Measurements from ENCODE around the gene RAB3GAP1.
"Not testable (repeated sequence)": the region's sequence is repeated elsewhere in the genome, so short reads cannot be mapped to it uniquely, and the experiment has no call there.

Gene RAB3GAP1

GRCh38 chr2:135099802-135100483, 47.9 kb downstream of the RAB3GAP1 start:
- H3K27me3 ChIP-seq (ENCODE audit: insufficient read depth, low read length, poor library complexity), result no peaks in the 10 kb centered on the region

DNA sequence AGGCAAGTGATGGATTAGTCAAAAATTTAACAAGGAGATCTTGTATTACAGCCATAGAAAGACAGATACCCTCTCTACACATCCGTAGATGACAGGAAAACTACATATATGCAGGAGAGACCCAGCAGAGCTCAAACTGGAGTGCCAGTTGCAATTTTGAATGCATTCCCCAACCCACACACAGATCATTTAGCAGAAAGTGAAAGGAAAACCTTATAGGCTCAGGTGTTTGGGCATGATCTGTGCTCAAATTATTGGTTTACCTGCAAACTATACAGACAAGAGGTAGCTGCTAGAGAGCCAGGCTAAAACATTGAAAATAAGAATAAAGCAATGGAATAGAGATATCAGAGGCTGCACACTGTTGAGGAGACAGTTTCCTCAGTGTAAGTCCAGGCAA, 51.8 kb downstream of the RAB3GAP1 start:
- no peaks in the 10 kb centered on the region for H3K36me3 ChIP-seq (ENCODE audit: control insufficient read depth, insufficient read depth, low read length)
- no peak overlapping the region for H3K56ac ChIP-seq (ENCODE audit: low read length)
- no peaks in the 10 kb centered on the region for H3K27me3 ChIP-seq (ENCODE audit: insufficient read depth, low read length, poor library complexity)
- WGBS (ENCODE audit: extremely low coverage, insufficient coverage, low lambda C conversion rate), result no CpG with 5 or more reads among the region's 1 CpG
- no peak overlapping the region for H4K8ac ChIP-seq (ENCODE audit: low read depth, low read length)
- no peak overlapping the region for H3K27ac ChIP-seq (ENCODE audit: low read depth, low read length)
- no peak overlapping the region for H3K9ac ChIP-seq (ENCODE audit: low read length)
- no peak overlapping the region for H2BK120ac ChIP-seq (ENCODE audit: low read depth, low read length)
- H2BK15ac ChIP-seq (replicated peaks; ENCODE audit: low read depth), result no peak overlapping the region
- no peak overlapping the region for H3K4ac ChIP-seq (ENCODE audit: low read depth, low read length)
- DNase-seq, result no peak
- H3K4me1 ChIP-seq (ENCODE audit: control insufficient read depth, low read depth, low read length), result no peaks in the 10 kb centered on the region
- H3K79me2 ChIP-seq (ENCODE audit: control insufficient read depth, insufficient read depth, low read length), result no peaks in the 10 kb centered on the region
- peaks cover 1% of the 10 kb centered on the region for H3K79me1 ChIP-seq (ENCODE audit: low read length)
- H2AK5ac ChIP-seq (ENCODE audit: low read length), result no peak overlapping the region
- no peak overlapping the region for H2BK5ac ChIP-seq (ENCODE audit: low read length)
- no peak overlapping the region for H3K4me2 ChIP-seq (ENCODE audit: low read length)
- H3K4me3 ChIP-seq (ENCODE audit: low read length), result no peak overlapping the region
- H3K18ac ChIP-seq (ENCODE audit: low read length), result no peak overlapping the region
- no peak overlapping the region for H4K5ac ChIP-seq (ENCODE audit: low read length)
- H3K23ac ChIP-seq (ENCODE audit: low read length), result no peak overlapping the region

More at GRCh38 chr2:135099802-135100483, 47.9 kb downstream of the RAB3GAP1 start:
- H4K8ac ChIP-seq (ENCODE audit: low read depth, low read length), result no peak overlapping the region
- no peak overlapping the region for H3K9ac ChIP-seq (ENCODE audit: low read length)
- H4K5ac ChIP-seq (ENCODE audit: low read length), result no peak overlapping the region
- no peak overlapping the region for H2BK5ac ChIP-seq (ENCODE audit: low read length)
- no peak overlapping the region for H2AK5ac ChIP-seq (ENCODE audit: low read length)
- H3K79me2 ChIP-seq (ENCODE audit: control insufficient read depth, insufficient read depth, low read length), result no peaks in the 10 kb centered on the region
- H3K4me1 ChIP-seq (ENCODE audit: control insufficient read depth, low read depth, low read length), result no peaks in the 10 kb centered on the region
- H2BK15ac ChIP-seq (replicated peaks; ENCODE audit: low read depth), result no peak overlapping the region
- no peak overlapping the region for H3K4me2 ChIP-seq (ENCODE audit: low read length)
- no peak overlapping the region for H3K56ac ChIP-seq (ENCODE audit: low read length)
- H2BK120ac ChIP-seq (ENCODE audit: low read depth, low read length), result no peak overlapping the region
- H3K36me3 ChIP-seq (ENCODE audit: control insufficient read depth, insufficient read depth, low read length), result no peaks in the 10 kb centered on the region
- H3K79me1 ChIP-seq (ENCODE audit: low read length), result peaks cover 1% of the 10 kb centered on the region
- H3K18ac ChIP-seq (ENCODE audit: low read length), result no peak overlapping the region
- no peak overlapping the region for H3K23ac ChIP-seq (ENCODE audit: low read length)
- no peak overlapping the region for H3K27ac ChIP-seq (ENCODE audit: low read depth, low read length)
- no CpG with 5 or more reads among the region's 5 CpGs for WGBS (ENCODE audit: extremely low coverage, insufficient coverage, low lambda C conversion rate)
- H3K4me3 ChIP-seq (ENCODE audit: low read length), result no peak overlapping the region
- DNase-seq, result no peak
- H3K4ac ChIP-seq (ENCODE audit: low read depth, low read length), result no peak overlapping the region

DNA sequence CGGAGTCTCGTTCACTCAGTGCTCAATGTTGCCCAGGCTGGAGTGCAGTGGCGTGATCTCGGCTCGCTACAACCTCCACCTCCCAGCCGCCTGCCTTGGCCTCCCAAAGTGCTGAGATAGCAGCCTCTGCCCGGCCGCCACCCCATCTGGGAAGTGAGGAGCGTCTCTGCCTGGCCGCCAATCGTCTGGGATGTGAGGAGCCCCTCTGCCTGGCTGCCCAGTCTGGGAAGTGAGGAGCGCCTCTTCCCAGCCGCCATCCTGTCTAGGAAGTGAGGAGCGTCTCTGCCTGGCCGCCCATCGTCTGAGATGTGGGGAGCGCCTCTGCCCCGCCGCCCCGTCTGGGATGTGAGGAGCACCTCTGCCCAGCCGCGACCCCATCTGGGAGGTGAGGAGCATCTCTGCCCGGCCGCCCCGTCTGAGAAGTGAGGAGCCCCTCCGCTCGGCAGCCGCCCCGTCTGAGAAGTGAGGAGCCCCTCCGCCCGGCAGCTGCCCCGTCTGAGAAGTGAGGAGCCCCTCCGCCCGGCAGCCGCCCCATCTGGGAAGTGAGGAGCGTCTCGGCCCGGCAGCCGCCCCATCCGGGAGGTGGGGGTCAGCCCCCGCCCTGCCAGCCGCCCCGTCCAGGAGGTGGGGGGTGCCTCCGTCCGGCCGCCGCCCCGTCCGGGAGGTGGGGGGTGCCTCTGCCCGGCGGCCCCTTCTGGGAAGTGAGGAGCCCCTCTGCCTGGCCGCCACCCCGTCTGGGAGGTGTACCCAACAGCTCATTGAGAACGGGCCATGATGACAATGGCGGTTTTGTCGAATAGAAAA, 53.6 kb downstream of the RAB3GAP1 start:
- H2BK5ac ChIP-seq (ENCODE audit: low read length); H2AK5ac ChIP-seq (ENCODE audit: low read length); H2BK15ac ChIP-seq (replicated peaks; ENCODE audit: low read depth); H3K4ac ChIP-seq (ENCODE audit: low read depth, low read length); H2BK120ac ChIP-seq (ENCODE audit: low read depth, low read length); H3K18ac ChIP-seq (ENCODE audit: low read length); H3K9ac ChIP-seq (ENCODE audit: low read length); H3K79me2 ChIP-seq (ENCODE audit: control insufficient read depth, insufficient read depth, low read length); H3K4me2 ChIP-seq (ENCODE audit: low read length); H3K56ac ChIP-seq (ENCODE audit: low read length); H4K8ac ChIP-seq (ENCODE audit: low read depth, low read length); H3K79me1 ChIP-seq (ENCODE audit: low read length); H3K4me3 ChIP-seq (ENCODE audit: low read length); H4K5ac ChIP-seq (ENCODE audit: low read length); H3K27ac ChIP-seq (ENCODE audit: low read depth, low read length); H3K27me3 ChIP-seq (ENCODE audit: insufficient read depth, low read length, poor library complexity); DNase-seq; H3K36me3 ChIP-seq (ENCODE audit: control insufficient read depth, insufficient read depth, low read length); H3K4me1 ChIP-seq (ENCODE audit: control insufficient read depth, low read depth, low read length); H3K23ac ChIP-seq (ENCODE audit: low read length): not testable (repeated sequence)
- WGBS (ENCODE audit: extremely low coverage, insufficient coverage, low lambda C conversion rate), result no CpG with 5 or more reads among the region's 56 CpGs

GRCh38 chr2:135113322-135113721, 61.2 kb downstream of the RAB3GAP1 start:
- no peaks in the 10 kb centered on the region for H3K4me1 ChIP-seq (ENCODE audit: control insufficient read depth, low read depth, low read length)
- DNase-seq, result no peak
- H3K18ac ChIP-seq (ENCODE audit: low read length), result no peak overlapping the region
- no CpG with 5 or more reads among the region's 3 CpGs for WGBS (ENCODE audit: extremely low coverage, insufficient coverage, low lambda C conversion rate)
- H3K36me3 ChIP-seq (ENCODE audit: control insufficient read depth, insufficient read depth, low read length), result no peaks in the 10 kb centered on the region
- no peak overlapping the region for H4K8ac ChIP-seq (ENCODE audit: low read depth, low read length)
- H4K5ac ChIP-seq (ENCODE audit: low read length), result no peak overlapping the region
- H3K56ac ChIP-seq (ENCODE audit: low read length), result no peak overlapping the region
- no peak overlapping the region for H3K9ac ChIP-seq (ENCODE audit: low read length)
- H2AK5ac ChIP-seq (ENCODE audit: low read length), result no peak overlapping the region
- H2BK120ac ChIP-seq (ENCODE audit: low read depth, low read length), result no peak overlapping the region
- H2BK15ac ChIP-seq (replicated peaks; ENCODE audit: low read depth), result no peak overlapping the region
- no peaks in the 10 kb centered on the region for H3K27me3 ChIP-seq (ENCODE audit: insufficient read depth, low read length, poor library complexity)
- H3K4me2 ChIP-seq (ENCODE audit: low read length), result no peak overlapping the region
- no peak overlapping the region for H3K4ac ChIP-seq (ENCODE audit: low read depth, low read length)
- H3K79me2 ChIP-seq (ENCODE audit: control insufficient read depth, insufficient read depth, low read length), result no peaks in the 10 kb centered on the region
- H3K4me3 ChIP-seq (ENCODE audit: low read length), result no peak overlapping the region
- H3K79me1 ChIP-seq (ENCODE audit: low read length), result no peaks in the 10 kb centered on the region
- no peak overlapping the region for H3K27ac ChIP-seq (ENCODE audit: low read depth, low read length)
- no peak overlapping the region for H3K23ac ChIP-seq (ENCODE audit: low read length)
- no peak overlapping the region for H2BK5ac ChIP-seq (ENCODE audit: low read length)

DNA sequence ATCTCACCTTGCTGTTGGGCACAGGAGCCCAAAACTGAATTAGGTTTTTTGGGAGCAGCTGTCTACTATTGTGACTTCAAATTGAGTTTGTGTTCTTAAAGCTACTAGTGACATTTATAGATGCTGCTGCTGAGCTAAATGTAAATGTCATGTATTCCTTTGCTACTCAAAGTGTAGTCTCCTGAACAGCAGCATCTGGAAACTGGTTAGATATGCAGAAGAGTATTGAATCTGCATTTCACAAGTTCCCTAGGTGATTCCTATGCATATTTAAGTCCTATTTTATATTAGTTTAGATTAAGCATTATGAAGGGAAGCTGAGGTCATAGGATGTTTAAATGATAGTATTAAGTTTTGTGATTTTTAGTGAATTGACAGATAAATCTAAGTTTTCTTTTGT, 67.5 kb downstream of the RAB3GAP1 start:
- Histone ChIP-seq H2AK5ac (ENCODE audit: low read length) (no peak overlapping the region), H3K23ac (ENCODE audit: low read length) (no peak overlapping the region), H3K79me2 (ENCODE audit: control insufficient read depth, insufficient read depth, low read length) (no peaks in the 10 kb centered on the region), H3K27ac (ENCODE audit: low read depth, low read length) (no peak overlapping the region), H3K79me1 (ENCODE audit: low read length) (no peaks in the 10 kb centered on the region), H3K4me1 (ENCODE audit: control insufficient read depth, low read depth, low read length) (no peaks in the 10 kb centered on the region), H2BK5ac (ENCODE audit: low read length) (no peak overlapping the region), H4K5ac (ENCODE audit: low read length) (no peak overlapping the region), H3K4me3 (ENCODE audit: low read length) (no peak overlapping the region), H2BK120ac (ENCODE audit: low read depth, low read length) (no peak overlapping the region), H3K36me3 (ENCODE audit: control insufficient read depth, insufficient read depth, low read length) (no peaks in the 10 kb centered on the region), H4K8ac (ENCODE audit: low read depth, low read length) (no peak overlapping the region), H3K9ac (ENCODE audit: low read length) (no peak overlapping the region), H3K4me2 (ENCODE audit: low read length) (no peak overlapping the region), H3K4ac (ENCODE audit: low read depth, low read length) (no peak overlapping the region), H2BK15ac (replicated peaks; ENCODE audit: low read depth) (no peak overlapping the region), H3K18ac (ENCODE audit: low read length) (no peak overlapping the region), H3K27me3 (ENCODE audit: insufficient read depth, low read length, poor library complexity) (no peaks in the 10 kb centered on the region), H3K56ac (ENCODE audit: low read length) (no peak overlapping the region)
- DNase-seq, result no peak
